Astrocyte (in vitro differentiated cells and primary cell): ENCODE measurements around the gene AFF3. TPM values are rescaled to one million over a fixed set of nuclear protein-coding genes. Genes with fewer than 3 reads are reported as not detected.

Source experiments
- DNase-seq: peaks from one replicate; pipeline ENCODE4 v3.0.0-alpha.2; 2010; ENCODE audit warnings: low read depth
- FAIRE-seq: peaks from 2 replicates; lab custom pipeline; 2011; peaks lifted over from hg19 to GRCh38; lab: Jason Lieb, UNC
- H2AFZ ChIP-seq: 2 replicates; pipeline ENCODE4 v1.6.0; 2012; ENCODE audit warnings: low read depth, low read length, inconsistent platforms
- H3K27ac ChIP-seq: 2 replicates; pipeline ENCODE4 v1.5.1; 2011; ENCODE audit warnings: low read depth, low read length, inconsistent platforms
- H3K27me3 ChIP-seq: 2 replicates; pipeline ENCODE4 v1.6.0; 2011; ENCODE audit warnings: low read length, inconsistent platforms; ENCODE audit not compliant: insufficient read depth
- H3K36me3 ChIP-seq: 2 replicates; pipeline ENCODE4 v1.5.1; 2011; ENCODE audit warnings: low read length, inconsistent platforms; ENCODE audit not compliant: insufficient read depth
- H3K4me1 ChIP-seq: 2 replicates; pipeline ENCODE4 v1.5.1; 2011; ENCODE audit warnings: low read length, inconsistent platforms; ENCODE audit not compliant: insufficient read depth
- H3K4me2 ChIP-seq: 2 replicates; pipeline ENCODE4 v1.6.0; 2012; ENCODE audit warnings: low read length, inconsistent platforms
- H3K4me3 ChIP-seq: 2 replicates; pipeline ENCODE4 v1.5.1; 2011; ENCODE audit warnings: low read depth, mild to moderate bottlenecking, low read length, inconsistent platforms; ENCODE audit not compliant: insufficient read depth
- H3K79me2 ChIP-seq: 2 replicates; pipeline ENCODE4 v1.6.0; 2012; ENCODE audit warnings: mild to moderate bottlenecking, low read length, inconsistent platforms; ENCODE audit not compliant: insufficient read depth
- H3K9ac ChIP-seq: 2 replicates; pipeline ENCODE4 v1.6.0; 2012; ENCODE audit warnings: mild to moderate bottlenecking, low read length, inconsistent platforms
- H3K9me3 ChIP-seq: 2 replicates; pipeline ENCODE4 v1.5.1; 2012; ENCODE audit warnings: low read depth, mild to moderate bottlenecking, low read length, inconsistent platforms; ENCODE audit not compliant: insufficient read depth
- H4K20me1 ChIP-seq: 2 replicates; pipeline ENCODE4 v1.6.0; 2012; ENCODE audit warnings: low read length, inconsistent platforms; ENCODE audit not compliant: insufficient read depth
- H3K27ac Mint-ChIP-seq: one replicate; pipeline ENCODE4 v1.8.0; 2021; ENCODE audit warnings: mild to moderate bottlenecking, mixed read lengths; ENCODE audit not compliant: unreplicated experiment
- H3K27me3 Mint-ChIP-seq: one replicate; pipeline ENCODE4 v1.8.0; 2021; ENCODE audit warnings: low read depth, mixed read lengths; ENCODE audit not compliant: unreplicated experiment
- H3K36me3 Mint-ChIP-seq: one replicate; pipeline ENCODE4 v1.8.0; 2021; ENCODE audit warnings: low read depth, mixed read lengths; ENCODE audit not compliant: unreplicated experiment
- H3K4me1 Mint-ChIP-seq: one replicate; pipeline ENCODE4 v1.8.0; 2021; ENCODE audit warnings: low read depth, mixed read lengths; ENCODE audit not compliant: unreplicated experiment
- H3K4me3 Mint-ChIP-seq: one replicate; pipeline ENCODE4 v1.8.0; 2021; ENCODE audit warnings: mild to moderate bottlenecking, moderate library complexity, mixed read lengths; ENCODE audit not compliant: unreplicated experiment
- H3K9me3 Mint-ChIP-seq: one replicate; pipeline ENCODE4 v1.8.0; 2021; ENCODE audit warnings: mild to moderate bottlenecking, mixed read lengths; ENCODE audit not compliant: unreplicated experiment
- CTCF ChIP-seq: IDR thresholded peaks from 2 replicates; pipeline ENCODE4 v1.5.1; 2011; ENCODE audit warnings: low read depth, mild to moderate bottlenecking, inconsistent platforms, low read length, moderate library complexity; ENCODE audit not compliant: insufficient read depth
- EZH2 ChIP-seq: IDR thresholded peaks from 2 replicates; pipeline ENCODE4 v1.6.1; 2012; ENCODE audit warnings: mild to moderate bottlenecking, low read length, inconsistent platforms; ENCODE audit not compliant: insufficient read depth
- total RNA-seq: library from RNA; stranded (reverse); gene quantifications from 2 replicates; pipeline ENCODE4 v1.2.1, GENCODE V29; 2021

The AFF3 gene
- total RNA-seq, 1 donor from 2014 or later: 14.7 TPM

- Histone ChIP-seq H3K4me3 (no peak overlapping the region), H3K79me2 (no peaks in the 10 kb centered on the region), H3K4me1 (no peaks in the 10 kb centered on the region), H3K27me3 (no peaks in the 10 kb centered on the region), H3K27ac (no peak overlapping the region), H3K9ac (no peak overlapping the region), H3K4me2 (no peak overlapping the region), H2AFZ (no peak overlapping the region), H4K20me1 (no peaks in the 10 kb centered on the region), H3K9me3 (no peaks in the 10 kb centered on the region), H3K36me3 (no peaks in the 10 kb centered on the region)
- H3K9me3 Mint-ChIP-seq: no peaks in the 10 kb centered on the region
- H3K27me3 Mint-ChIP-seq: peaks cover 19% of the 10 kb centered on the region
- no peak for DNase-seq
- no peaks in the 10 kb centered on the region for H3K36me3 Mint-ChIP-seq
- no peak for TF ChIP-seq CTCF
- no peak for TF ChIP-seq EZH2
- FAIRE-seq: no peak
- H3K4me3 Mint-ChIP-seq: no peak overlapping the region
- H3K27ac Mint-ChIP-seq: no peak overlapping the region
- no peaks in the 10 kb centered on the region for H3K4me1 Mint-ChIP-seq
Observed at GRCh38 chr2:100148883-100149282, 6.5 kb upstream of the AFF3 start.

DNA sequence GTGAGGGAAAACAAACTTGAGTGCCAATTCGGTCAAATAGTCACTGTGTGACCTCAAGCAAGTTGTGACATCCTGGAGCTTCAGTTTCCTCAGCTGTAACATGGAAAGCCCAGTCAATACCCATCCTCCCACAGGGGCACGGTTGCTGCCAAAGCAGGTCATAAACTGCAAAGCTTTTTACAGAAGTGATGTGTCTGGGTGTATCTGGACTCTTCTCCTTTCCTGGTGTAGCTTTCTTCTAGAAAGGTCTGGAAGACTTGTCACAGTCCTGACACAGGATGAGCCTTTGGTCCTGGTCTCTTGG is 4.2 kb upstream of the AFF3 start:
- H3K27ac Mint-ChIP-seq: no peak overlapping the region
- peaks cover 23% of the 10 kb centered on the region for H3K27me3 Mint-ChIP-seq
- H3K4me2 ChIP-seq: no peak overlapping the region
- DNase-seq (no peak), FAIRE-seq (no peak)
- no peaks in the 10 kb centered on the region for H3K4me1 ChIP-seq
- H3K4me1 Mint-ChIP-seq: no peaks in the 10 kb centered on the region
- H3K36me3 Mint-ChIP-seq: no peaks in the 10 kb centered on the region
- peaks cover 2% of the 10 kb centered on the region for H3K9me3 Mint-ChIP-seq
- no peak for TF ChIP-seq EZH2
- no peaks in the 10 kb centered on the region for H3K79me2 ChIP-seq
- H3K9ac ChIP-seq: no peak overlapping the region
- no peak overlapping the region for H3K27ac ChIP-seq
- H3K4me3 Mint-ChIP-seq: no peak overlapping the region
- H3K27me3 ChIP-seq: no peaks in the 10 kb centered on the region
- no peaks in the 10 kb centered on the region for H4K20me1 ChIP-seq
- H2AFZ ChIP-seq: no peak overlapping the region
- no peaks in the 10 kb centered on the region for H3K36me3 ChIP-seq
- no peaks in the 10 kb centered on the region for H3K9me3 ChIP-seq
- H3K4me3 ChIP-seq: no peak overlapping the region

DNA sequence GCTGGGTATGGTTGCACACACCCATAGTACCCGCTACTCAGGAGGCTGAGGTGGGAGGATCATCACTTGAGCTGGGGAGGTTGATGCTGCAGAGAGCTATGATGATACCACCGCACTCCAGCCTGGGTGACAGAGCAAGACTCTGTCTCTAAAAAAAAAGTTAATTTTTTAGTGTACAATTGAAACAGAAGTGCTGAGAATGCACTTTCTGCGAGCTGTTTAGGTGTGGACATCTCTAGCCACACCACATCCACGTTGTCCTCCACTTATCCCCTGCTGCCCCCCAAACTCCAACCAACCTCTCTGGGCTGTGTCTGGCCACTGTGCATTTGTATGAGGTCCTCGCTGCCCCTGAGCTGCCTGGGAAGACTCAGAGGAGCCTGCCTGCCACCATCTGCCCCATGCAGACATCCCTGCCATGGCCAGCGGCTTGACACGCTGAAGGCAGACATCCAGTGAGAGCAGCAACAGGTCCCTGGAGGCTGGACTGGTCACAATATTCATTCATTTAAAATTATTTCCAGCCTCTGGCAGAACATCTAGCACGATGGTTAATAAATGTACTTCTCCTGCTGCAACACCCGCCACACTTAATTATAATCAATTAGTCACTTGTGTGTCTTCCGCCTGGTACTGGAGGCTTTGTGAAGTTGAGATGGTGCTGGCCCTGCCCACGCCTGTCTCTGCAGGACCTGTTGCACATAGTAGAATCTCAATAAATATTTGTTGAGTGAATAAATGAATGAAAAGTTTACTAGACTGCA is 3.7 kb upstream of the AFF3 start:
- Mint-ChIP-seq H3K9me3 (peaks cover 2% of the 10 kb centered on the region), H3K27ac (no peak overlapping the region), H3K4me3 (no peak overlapping the region), H3K36me3 (no peaks in the 10 kb centered on the region), H3K4me1 (no peaks in the 10 kb centered on the region), H3K27me3 (peaks cover 23% of the 10 kb centered on the region)
- Histone ChIP-seq H3K36me3 (no peaks in the 10 kb centered on the region), H3K4me2 (no peak overlapping the region), H2AFZ (no peak overlapping the region), H3K4me3 (no peak overlapping the region), H3K9me3 (no peaks in the 10 kb centered on the region), H3K9ac (no peak overlapping the region), H3K79me2 (no peaks in the 10 kb centered on the region), H3K27ac (no peak overlapping the region), H4K20me1 (no peaks in the 10 kb centered on the region), H3K4me1 (no peaks in the 10 kb centered on the region), H3K27me3 (no peaks in the 10 kb centered on the region)
- FAIRE-seq (no peak), DNase-seq (no peak)
- TF ChIP-seq CTCF: no peak
- TF ChIP-seq EZH2: no peak
